ENCODE data around the gene GRK7.

DNA sequence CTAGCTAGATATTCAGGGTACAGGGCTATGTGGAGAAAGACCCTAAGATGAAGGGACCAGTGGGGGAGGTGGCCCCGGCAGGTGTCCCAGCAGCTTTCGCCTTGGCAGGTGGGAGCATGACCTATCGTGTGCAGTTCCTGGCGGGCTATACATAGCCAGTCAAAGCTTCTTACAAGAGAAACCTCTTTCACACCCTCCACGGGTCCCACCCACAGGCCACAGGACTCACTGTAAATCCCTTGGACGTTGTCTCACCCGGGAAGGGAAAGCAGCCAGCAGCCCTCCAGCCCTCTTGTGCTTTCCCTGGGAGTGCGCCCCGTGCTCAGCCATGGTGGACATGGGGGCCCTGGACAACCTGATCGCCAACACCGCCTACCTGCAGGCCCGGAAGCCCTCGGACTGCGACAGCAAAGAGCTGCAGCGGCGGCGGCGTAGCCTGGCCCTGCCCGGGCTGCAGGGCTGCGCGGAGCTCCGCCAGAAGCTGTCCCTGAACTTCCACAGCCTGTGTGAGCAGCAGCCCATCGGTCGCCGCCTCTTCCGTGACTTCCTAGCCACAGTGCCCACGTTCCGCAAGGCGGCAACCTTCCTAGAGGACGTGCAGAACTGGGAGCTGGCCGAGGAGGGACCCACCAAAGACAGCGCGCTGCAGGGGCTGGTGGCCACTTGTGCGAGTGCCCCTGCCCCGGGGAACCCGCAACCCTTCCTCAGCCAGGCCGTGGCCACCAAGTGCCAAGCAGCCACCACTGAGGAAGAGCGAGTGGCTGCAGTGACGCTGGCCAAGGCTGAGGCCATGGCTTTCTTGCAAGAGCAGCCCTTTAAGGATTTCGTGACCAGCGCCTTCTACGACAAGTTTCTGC lies 15.0 kb downstream of the GRK7 start:
- TF ChIP-seq, protein P1, sequence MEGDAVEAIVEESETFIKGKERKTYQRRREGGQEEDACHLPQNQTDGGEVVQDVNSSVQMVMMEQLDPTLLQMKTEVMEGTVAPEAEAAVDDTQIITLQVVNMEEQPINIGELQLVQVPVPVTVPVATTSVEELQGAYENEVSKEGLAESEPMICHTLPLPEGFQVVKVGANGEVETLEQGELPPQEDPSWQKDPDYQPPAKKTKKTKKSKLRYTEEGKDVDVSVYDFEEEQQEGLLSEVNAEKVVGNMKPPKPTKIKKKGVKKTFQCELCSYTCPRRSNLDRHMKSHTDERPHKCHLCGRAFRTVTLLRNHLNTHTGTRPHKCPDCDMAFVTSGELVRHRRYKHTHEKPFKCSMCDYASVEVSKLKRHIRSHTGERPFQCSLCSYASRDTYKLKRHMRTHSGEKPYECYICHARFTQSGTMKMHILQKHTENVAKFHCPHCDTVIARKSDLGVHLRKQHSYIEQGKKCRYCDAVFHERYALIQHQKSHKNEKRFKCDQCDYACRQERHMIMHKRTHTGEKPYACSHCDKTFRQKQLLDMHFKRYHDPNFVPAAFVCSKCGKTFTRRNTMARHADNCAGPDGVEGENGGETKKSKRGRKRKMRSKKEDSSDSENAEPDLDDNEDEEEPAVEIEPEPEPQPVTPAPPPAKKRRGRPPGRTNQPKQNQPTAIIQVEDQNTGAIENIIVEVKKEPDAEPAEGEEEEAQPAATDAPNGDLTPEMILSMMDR (IDR thresholded peaks at IDR 0.05; ENCODE audit: low read length) = no peak
- TF ChIP-seq EZH2 (IDR thresholded peaks at IDR 0.05; ENCODE audit: borderline replicate concordance, low read length) = no peak

Measured in OCI-LY1 (cell line).